Osteoblast (primary cell): ENCODE results near the gene SGO2. TPM values are rescaled to one million over a fixed set of nuclear protein-coding genes. Genes with fewer than 3 reads are reported as not detected.

Source experiments
- DNase-seq: peaks from one replicate; pipeline ENCODE4 v3.0.0; 2011; ENCODE audit warnings: low spot score, mixed read lengths; ENCODE audit not compliant: insufficient read length; ENCODE audit errors: missing footprints
- H2AFZ ChIP-seq: 2 replicates; pipeline ENCODE4 v1.6.0; 2011; ENCODE audit warnings: mild to moderate bottlenecking, low read length
- H3K27ac ChIP-seq: 2 replicates; pipeline ENCODE4 v1.5.1; 2011; ENCODE audit warnings: mild to moderate bottlenecking, low read depth, low read length, moderate library complexity
- H3K27me3 ChIP-seq: 2 replicates; pipeline ENCODE4 v1.6.0; 2012; ENCODE audit warnings: mild to moderate bottlenecking, control low read depth, inconsistent platforms, low read length, moderate library complexity; ENCODE audit not compliant: insufficient read depth
- H3K36me3 ChIP-seq: 2 replicates; pipeline ENCODE4 v1.5.1; 2011; ENCODE audit warnings: mild to moderate bottlenecking, low read length, control low read depth, moderate library complexity; ENCODE audit not compliant: insufficient read depth
- H3K4me1 ChIP-seq: 2 replicates; pipeline ENCODE4 v1.5.1; 2011; ENCODE audit warnings: mild to moderate bottlenecking, low read length, control low read depth, moderate library complexity; ENCODE audit not compliant: insufficient read depth
- H3K4me2 ChIP-seq: 2 replicates; pipeline ENCODE4 v1.6.0; 2011; ENCODE audit warnings: mild to moderate bottlenecking, low read length; ENCODE audit not compliant: insufficient read depth
- H3K4me3 ChIP-seq: fragments of 200-600 bp; sonication (generic); 3 replicates; pipeline ENCODE4 v1.5.1; 2012; ENCODE audit warnings: mild to moderate bottlenecking, low read length, inconsistent platforms; ENCODE audit not compliant: insufficient read depth
- H3K79me2 ChIP-seq: 2 replicates; pipeline ENCODE4 v1.6.0; 2012; ENCODE audit warnings: mild to moderate bottlenecking, low read length, control low read depth, inconsistent platforms; ENCODE audit not compliant: insufficient read depth
- H3K9me3 ChIP-seq: 2 replicates; pipeline ENCODE4 v1.5.1; 2011; ENCODE audit warnings: low read depth, low read length, control low read depth
- H4K20me1 ChIP-seq: 2 replicates; pipeline ENCODE4 v1.6.0; 2012; ENCODE audit warnings: mild to moderate bottlenecking, low read length, control low read depth; ENCODE audit not compliant: insufficient read depth
- CTCF ChIP-seq: IDR thresholded peaks from 2 replicates; pipeline ENCODE4 v1.5.1; 2011; ENCODE audit warnings: mild to moderate bottlenecking, low read depth, low read length, moderate library complexity; ENCODE audit errors: extremely low read depth
- total RNA-seq: library from RNA; depleted of rRNA; stranded (reverse); fragments of >200 nt; gene quantifications from 2 replicates; pipeline ENCODE4 v1.2.3, GENCODE V29; 2012

Gene SGO2
- total RNA-seq, 1 donor: 4.0 TPM

GRCh38 chr2:200488169-200488568, 37.8 kb upstream of the SGO2 start:
- H2AFZ ChIP-seq: no peak overlapping the region
- H4K20me1 ChIP-seq: no peaks in the 10 kb centered on the region
- H3K27me3 ChIP-seq: no peaks in the 10 kb centered on the region
- H3K36me3 ChIP-seq: peaks cover 33% of the 10 kb centered on the region
- H3K4me1 ChIP-seq: peaks cover 14% of the 10 kb centered on the region
- no peak for TF ChIP-seq CTCF
- no peak overlapping the region for H3K4me2 ChIP-seq
- H3K27ac ChIP-seq: no peak overlapping the region
- no peak for DNase-seq
- H3K4me3 ChIP-seq: no peak overlapping the region
- no peaks in the 10 kb centered on the region for H3K9me3 ChIP-seq
- H3K79me2 ChIP-seq: no peaks in the 10 kb centered on the region

- Histone ChIP-seq H3K4me1 (peaks cover 13% of the 10 kb centered on the region), H3K36me3 (peaks cover 33% of the 10 kb centered on the region)
Measured at GRCh38 chr2:200490001-200490400, 36.0 kb upstream of the SGO2 start.

GRCh38 chr2:200492656-200493055, 33.4 kb upstream of the SGO2 start:
- H3K4me3 ChIP-seq: no peak overlapping the region
- no peaks in the 10 kb centered on the region for H3K9me3 ChIP-seq
- H3K36me3 ChIP-seq: peaks cover 38% of the 10 kb centered on the region
- TF ChIP-seq CTCF: no peak
- no peaks in the 10 kb centered on the region for H3K79me2 ChIP-seq
- H3K27ac ChIP-seq: no peak overlapping the region
- no peak overlapping the region for H3K4me2 ChIP-seq
- no peaks in the 10 kb centered on the region for H3K27me3 ChIP-seq
- H3K4me1 ChIP-seq: no peaks in the 10 kb centered on the region
- no peak for DNase-seq
- H2AFZ ChIP-seq: no peak overlapping the region
- H4K20me1 ChIP-seq: no peaks in the 10 kb centered on the region

More at GRCh38 chr2:200490001-200490400, 36.0 kb upstream of the SGO2 start:
- Histone ChIP-seq H3K4me3 (no peak overlapping the region), H4K20me1 (no peaks in the 10 kb centered on the region), H3K9me3 (no peaks in the 10 kb centered on the region), H2AFZ (no peak overlapping the region), H3K79me2 (no peaks in the 10 kb centered on the region), H3K27ac (no peak overlapping the region), H3K27me3 (no peaks in the 10 kb centered on the region), H3K4me2 (no peak overlapping the region)
- no peak for DNase-seq
- no peak for TF ChIP-seq CTCF

- Histone ChIP-seq H3K4me1 (no peaks in the 10 kb centered on the region), H3K79me2 (no peaks in the 10 kb centered on the region), H3K9me3 (no peaks in the 10 kb centered on the region), H3K36me3 (peaks cover 38% of the 10 kb centered on the region), H3K27ac (no peak overlapping the region), H2AFZ (no peak overlapping the region), H3K4me2 (no peak overlapping the region), H3K4me3 (no peak overlapping the region), H3K27me3 (no peaks in the 10 kb centered on the region), H4K20me1 (no peaks in the 10 kb centered on the region)
- no peak for TF ChIP-seq CTCF
- DNase-seq: no peak
Measured at GRCh38 chr2:200494048-200494447, 32.0 kb upstream of the SGO2 start.
